Activated gamma-delta T cell (primary cell): Measurements from ENCODE around the gene YBX2.
"Not testable (repeated sequence)": the region's sequence is repeated elsewhere in the genome, so short reads cannot be mapped to it uniquely, and the experiment has no call there.

ENCODE experiments used
- DNase-seq: peaks from one replicate; lab custom pipeline; 2025; lab: John Stamatoyannopoulos, UW
- total RNA-seq, 2 donors: gene quantifications; one replicate each; lab custom pipeline; 2026; lab: John Stamatoyannopoulos, UW

Gene YBX2
- 0.39 to 0.41 reads per million in 2 donors for total RNA-seq

GRCh38 chr17:7294614-7295153, at the start of gene YBX2:
TSS of gene YBX2 (minus strand) at chr17:7294639. CDS start at chr17:7294500, 139 bp downstream.
- DNase-seq: peak; percentile 70

- no peak for DNase-seq
Measured at GRCh38 chr17:7343250-7343649, 48.8 kb upstream of the YBX2 start.

GRCh38 chr17:7341842-7342241, 47.4 kb upstream of the YBX2 start:
- no peak for DNase-seq

- no peak for DNase-seq
Measured at GRCh38 chr17:7340179-7340578, 45.7 kb upstream of the YBX2 start.

- DNase-seq: not testable (repeated sequence)
Measured at GRCh38 chr17:7337600-7337999, 43.2 kb upstream of the YBX2 start.

- peak; percentile 60 for DNase-seq
Measured at GRCh38 chr17:7336240-7337175, 42.1 kb upstream of the YBX2 start, which contains the start of gene ACAP1. TSS of gene ACAP1 (plus strand) at chr17:7336529. CDS start at chr17:7336735, 206 bp downstream.

- not testable (repeated sequence) for DNase-seq
Measured at GRCh38 chr17:7335765-7336164, 41.3 kb upstream of the YBX2 start.

- no peak for DNase-seq
Measured at GRCh38 chr17:7334938-7335538, 40.6 kb upstream of the YBX2 start.

- not testable (repeated sequence) for DNase-seq
Measured at GRCh38 chr17:7332600-7333069, 38.2 kb upstream of the YBX2 start.

GRCh38 chr17:7332111-7332510, 37.7 kb upstream of the YBX2 start:
- DNase-seq: no peak

GRCh38 chr17:7330638-7331015, 36.2 kb upstream of the YBX2 start:
- no peak for DNase-seq

GRCh38 chr17:7329997-7330637, 35.7 kb upstream of the YBX2 start:
- peak; percentile 61 for DNase-seq

- DNase-seq: peak; percentile 85
Measured at GRCh38 chr17:7329374-7329996, 35.0 kb upstream of the YBX2 start.

GRCh38 chr17:7328840-7329373, 34.5 kb upstream of the YBX2 start, which contains the start of gene NEURL4:
TSS of gene NEURL4 (minus strand) at chr17:7329335. CDS start at chr17:7329312, 23 bp downstream.
- no peak for DNase-seq

GRCh38 chr17:7328009-7328408, 33.6 kb upstream of the YBX2 start:
- no peak for DNase-seq

GRCh38 chr17:7327501-7327900, 33.1 kb upstream of the YBX2 start:
- DNase-seq: no peak

- DNase-seq: no peak
Measured at GRCh38 chr17:7327056-7327455, 32.6 kb upstream of the YBX2 start.

- DNase-seq: no peak
Measured at GRCh38 chr17:7326186-7326585, 31.7 kb upstream of the YBX2 start.

- DNase-seq: no peak
Measured at GRCh38 chr17:7325031-7325528, 30.6 kb upstream of the YBX2 start.

GRCh38 chr17:7324438-7324779, 30.0 kb upstream of the YBX2 start:
- DNase-seq: no peak
